ENCODE measurements around the gene TIAM2. TPM values are rescaled to one million over a fixed set of nuclear protein-coding genes. Genes with fewer than 3 reads are reported as not detected.

TIAM2 gene
- polyA plus RNA-seq, 3 donors from 2014 or later: 0.28 to 2.3 TPM; not detected in 1

DNA sequence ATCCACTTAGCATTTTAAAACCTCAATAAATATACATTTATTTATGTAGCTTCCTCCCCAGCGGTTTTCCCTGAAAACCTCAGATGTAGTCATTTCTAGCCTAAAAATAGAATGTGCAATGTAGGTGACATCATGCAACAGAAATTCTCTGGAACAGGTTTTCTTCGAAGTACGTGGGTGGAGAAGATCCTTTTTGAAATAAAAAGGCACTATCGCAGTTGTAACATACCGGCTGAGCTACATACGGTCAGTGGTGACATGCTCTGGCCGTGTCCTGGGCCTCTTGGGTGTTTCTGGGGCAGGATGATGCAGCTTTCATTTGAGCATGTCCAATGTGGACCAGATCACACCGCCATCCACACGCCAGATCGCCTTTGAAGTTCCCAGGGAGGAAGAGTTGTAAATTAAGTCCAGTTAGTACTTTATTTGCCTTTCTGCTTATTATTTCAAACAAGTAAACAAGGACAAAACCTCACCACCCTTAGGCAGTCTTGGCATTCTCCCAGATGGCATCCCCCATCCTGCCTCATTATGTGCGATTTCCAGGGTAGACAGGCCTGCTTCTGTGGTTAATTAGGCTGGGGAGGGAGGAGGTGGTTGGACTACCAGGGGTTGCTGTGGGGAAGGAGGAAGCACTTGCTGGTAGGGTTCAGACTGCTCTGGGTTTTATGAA lies 159.2 kb downstream of the TIAM2 start:
- H3K27ac Mint-ChIP-seq: no peak overlapping the region

DNA sequence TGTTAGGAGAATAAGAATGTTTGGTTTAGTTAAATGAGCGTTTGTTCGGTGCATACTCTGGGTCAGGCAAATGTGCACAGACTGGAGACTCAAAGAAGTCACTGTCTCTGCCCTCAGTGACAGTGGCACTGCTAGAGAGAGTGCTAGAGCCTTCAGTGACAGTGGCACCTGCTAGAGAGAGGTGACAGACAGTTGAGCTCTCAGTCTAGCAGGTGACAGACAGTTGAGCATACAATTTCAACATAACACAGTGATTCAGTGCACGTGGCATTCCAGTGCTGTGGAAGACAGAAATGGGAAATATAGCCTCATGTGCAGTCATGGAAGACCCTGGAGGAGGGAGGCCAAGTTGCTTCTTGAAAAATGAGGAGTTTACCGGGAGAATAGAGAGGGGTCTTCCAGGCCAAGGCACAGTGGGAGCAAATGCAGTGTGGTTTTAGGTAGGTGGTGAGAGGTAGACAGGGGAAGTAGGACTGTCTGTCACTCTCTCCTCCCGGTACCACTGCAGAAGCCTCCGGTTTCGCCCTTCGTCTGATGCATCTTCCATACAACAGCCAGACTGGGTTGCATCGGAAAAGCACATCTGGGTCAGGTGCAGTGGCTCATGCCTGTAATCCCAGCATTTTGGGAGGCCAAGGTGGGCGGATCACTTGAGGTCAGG lies 160.8 kb downstream of the TIAM2 start:
- H3K9me3 Mint-ChIP-seq: no peaks in the 10 kb centered on the region
- DNase-seq: no peak
- H3K4me3 Mint-ChIP-seq: no peak overlapping the region
- no peaks in the 10 kb centered on the region for H3K36me3 Mint-ChIP-seq
- H3K27ac Mint-ChIP-seq: peak overlapping the region in 1 of 6 donors; percentile 2
- H3K4me1 Mint-ChIP-seq: peaks cover 4 to 15% of the 10 kb centered on the region in 2 donors
- H3K27me3 Mint-ChIP-seq (ENCODE audit: low read depth in 3 of 3): peaks cover 0 to 12% (median 2%) of the 10 kb centered on the region in 3 donors

More for the DNA sequence above, 159.2 kb downstream of the TIAM2 start:
- H3K27me3 Mint-ChIP-seq (ENCODE audit: low read depth in 3 of 3): peaks cover 0 to 10% (median 2%) of the 10 kb centered on the region in 3 donors
- DNase-seq: no peak
- H3K9me3 Mint-ChIP-seq: no peaks in the 10 kb centered on the region
- H3K4me1 Mint-ChIP-seq: peaks cover 4 to 15% of the 10 kb centered on the region in 2 donors
- H3K4me3 Mint-ChIP-seq: peak overlapping the region in 1 of 5 donors; percentile 5
- H3K36me3 Mint-ChIP-seq: no peaks in the 10 kb centered on the region

DNA sequence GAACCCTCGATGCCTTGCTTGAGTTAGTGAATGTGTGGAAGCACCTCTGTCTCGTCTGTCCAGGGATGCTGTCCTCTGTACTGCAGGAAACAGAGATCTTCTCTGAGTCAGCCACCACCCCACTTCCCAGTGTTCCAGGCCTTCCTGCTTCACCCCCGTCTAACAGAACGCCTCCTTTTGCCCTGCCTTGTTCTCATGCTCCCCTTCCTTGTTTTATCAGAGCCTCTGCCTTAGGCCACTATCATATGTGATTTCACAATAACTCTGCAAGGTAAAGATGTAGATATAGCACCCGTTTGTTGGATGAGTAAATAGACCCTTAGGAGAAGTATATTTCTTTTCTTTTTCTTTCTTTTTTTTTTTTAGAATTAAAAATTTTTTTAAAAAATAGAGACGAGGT lies 162.0 kb downstream of the TIAM2 start:
- Mint-ChIP-seq H3K36me3 (no peaks in the 10 kb centered on the region), H3K4me1 (peaks cover 4 to 15% of the 10 kb centered on the region in 2 donors), H3K4me3 (no peak overlapping the region), H3K9me3 (no peaks in the 10 kb centered on the region), H3K27ac (no peak overlapping the region), H3K27me3 (ENCODE audit: low read depth in 3 of 3) (peaks cover 0 to 12% (median 4%) of the 10 kb centered on the region in 3 donors)
- no peak for DNase-seq

DNA sequence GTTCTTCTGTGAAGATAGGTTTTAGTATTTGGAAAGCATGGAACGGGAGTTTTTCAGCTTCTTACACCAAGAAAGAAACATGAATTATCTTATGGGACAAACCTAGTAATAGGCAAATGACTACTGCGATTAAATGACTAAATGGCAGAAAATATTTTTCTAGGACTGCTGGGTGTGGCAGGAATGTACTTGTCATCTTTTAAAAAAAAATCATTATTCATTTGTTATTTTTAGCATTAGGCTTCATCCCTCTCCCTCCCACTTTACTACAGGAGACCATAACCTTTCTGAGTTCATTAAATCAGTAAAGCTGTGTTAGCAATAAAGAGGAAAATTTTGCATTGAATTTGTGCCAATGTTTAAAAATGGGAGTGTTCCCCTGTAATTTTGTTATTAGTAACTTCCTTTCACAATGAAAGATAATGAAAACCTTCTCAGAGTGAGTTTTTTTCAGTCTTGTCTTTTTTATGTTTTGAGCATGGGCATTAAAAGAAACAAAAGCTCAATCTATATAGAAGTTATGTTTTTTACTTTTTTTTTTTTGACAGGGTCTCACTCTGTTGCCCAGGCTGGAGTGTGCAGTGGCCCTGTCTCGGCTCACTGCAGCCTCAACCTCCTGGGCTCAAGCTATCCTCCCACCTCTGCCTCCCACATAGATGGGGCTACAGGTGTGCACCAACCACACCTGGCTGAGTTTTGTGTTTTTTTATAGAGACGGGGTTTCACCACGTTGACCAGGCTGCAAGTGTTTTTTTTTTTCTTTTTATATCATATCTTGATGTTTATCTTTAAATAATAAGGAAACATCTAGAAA lies 163.1 kb downstream of the TIAM2 start:
- H3K36me3 Mint-ChIP-seq: no peaks in the 10 kb centered on the region
- H3K4me3 Mint-ChIP-seq: no peak overlapping the region
- no peak for DNase-seq
- no peak overlapping the region for H3K27ac Mint-ChIP-seq
- H3K27me3 Mint-ChIP-seq (ENCODE audit: low read depth in 3 of 3): peaks cover 0 to 12% (median 3%) of the 10 kb centered on the region in 3 donors
- no peaks in the 10 kb centered on the region for H3K9me3 Mint-ChIP-seq
- H3K4me1 Mint-ChIP-seq: peaks cover 2 to 15% of the 10 kb centered on the region in 2 donors

DNA sequence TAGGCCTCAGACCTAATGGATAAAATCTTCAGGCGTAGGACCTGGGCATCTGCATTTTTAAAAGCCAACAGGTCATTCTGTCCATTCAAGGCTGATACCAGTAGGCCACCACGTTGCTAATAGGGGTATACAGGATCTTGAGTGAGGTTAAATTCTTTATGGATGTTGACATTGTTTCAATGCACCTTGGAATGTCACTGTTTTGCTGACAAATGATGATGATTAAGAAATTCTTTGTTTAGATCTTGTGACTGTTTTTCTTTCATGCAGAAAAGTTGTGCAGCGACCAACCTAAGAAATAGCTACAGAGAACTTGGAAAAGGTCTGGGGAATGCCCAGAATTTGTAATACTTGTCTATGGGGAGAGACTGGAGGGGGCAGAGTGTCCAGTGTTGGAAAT lies 167.6 kb downstream of the TIAM2 start:
- Mint-ChIP-seq H3K36me3 (no peaks in the 10 kb centered on the region), H3K4me3 (no peak overlapping the region), H3K27ac (no peak overlapping the region), H3K4me1 (no peaks in the 10 kb centered on the region), H3K27me3 (ENCODE audit: low read depth in 3 of 3) (peaks cover 0 to 4% (median 2%) of the 10 kb centered on the region in 3 donors), H3K9me3 (no peaks in the 10 kb centered on the region)
- DNase-seq: no peak

DNA sequence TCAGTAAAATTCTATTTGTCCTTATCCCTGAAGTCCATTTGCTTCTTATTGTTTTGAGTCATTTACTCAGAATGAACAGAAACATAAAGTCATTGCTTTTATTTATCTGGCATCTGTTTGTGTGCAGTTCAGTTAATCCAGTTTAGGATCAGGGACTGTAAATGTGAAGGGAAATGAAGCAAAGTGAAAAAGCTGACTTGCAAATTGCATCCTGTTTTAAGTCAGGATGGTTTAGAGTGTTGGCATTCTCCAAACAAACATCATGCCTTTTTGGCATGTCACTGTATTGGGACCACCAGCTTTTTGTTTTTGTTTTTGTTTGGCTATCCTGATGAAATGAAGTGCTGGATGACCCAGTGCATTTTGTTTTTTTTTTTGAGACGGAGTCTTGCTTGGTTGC lies 168.5 kb downstream of the TIAM2 start:
- Mint-ChIP-seq H3K4me3 (no peak overlapping the region), H3K4me1 (no peaks in the 10 kb centered on the region), H3K27ac (no peak overlapping the region), H3K36me3 (no peaks in the 10 kb centered on the region), H3K9me3 (no peaks in the 10 kb centered on the region), H3K27me3 (ENCODE audit: low read depth in 3 of 3) (peaks cover 0 to 4% (median 2%) of the 10 kb centered on the region in 3 donors)
- no peak for DNase-seq

DNA sequence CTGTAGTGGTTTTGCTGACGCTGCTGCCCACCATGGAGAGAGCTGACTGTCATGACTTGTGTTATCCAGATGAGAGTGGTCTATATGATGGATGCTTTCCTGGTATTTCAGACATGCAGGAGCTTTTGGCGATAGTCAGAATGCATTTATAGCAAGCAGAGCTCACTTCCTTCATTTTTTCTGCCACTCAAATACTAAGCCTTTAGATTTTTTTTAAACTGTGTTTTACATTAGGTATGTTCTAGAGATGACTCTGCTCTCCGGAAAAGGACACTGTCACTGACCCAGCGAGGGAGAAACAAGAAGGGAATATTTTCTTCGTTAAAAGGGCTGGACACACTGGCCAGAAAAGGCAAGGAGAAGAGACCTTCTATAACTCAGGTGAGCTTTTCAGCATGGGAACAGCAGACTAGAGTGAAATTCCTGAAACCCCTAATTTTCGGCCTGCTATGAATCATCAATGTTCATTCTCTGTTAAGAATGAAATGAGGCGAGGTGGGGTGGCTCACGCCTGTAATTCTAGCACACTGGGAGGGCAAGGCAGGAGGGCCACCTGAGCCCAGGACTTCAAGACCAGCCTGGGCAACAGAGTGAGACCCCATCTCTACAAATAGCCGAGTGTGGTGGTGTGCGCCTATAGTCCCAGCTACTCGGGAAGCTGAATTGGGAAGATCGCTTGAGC lies 170.1 kb downstream of the TIAM2 start:
- Mint-ChIP-seq H3K27me3 (ENCODE audit: low read depth in 3 of 3) (peaks cover 0 to 2% (median 0%) of the 10 kb centered on the region in 3 donors), H3K27ac (no peak overlapping the region), H3K4me3 (no peak overlapping the region), H3K36me3 (no peaks in the 10 kb centered on the region), H3K9me3 (no peaks in the 10 kb centered on the region), H3K4me1 (no peaks in the 10 kb centered on the region)
- DNase-seq: no peak

DNA sequence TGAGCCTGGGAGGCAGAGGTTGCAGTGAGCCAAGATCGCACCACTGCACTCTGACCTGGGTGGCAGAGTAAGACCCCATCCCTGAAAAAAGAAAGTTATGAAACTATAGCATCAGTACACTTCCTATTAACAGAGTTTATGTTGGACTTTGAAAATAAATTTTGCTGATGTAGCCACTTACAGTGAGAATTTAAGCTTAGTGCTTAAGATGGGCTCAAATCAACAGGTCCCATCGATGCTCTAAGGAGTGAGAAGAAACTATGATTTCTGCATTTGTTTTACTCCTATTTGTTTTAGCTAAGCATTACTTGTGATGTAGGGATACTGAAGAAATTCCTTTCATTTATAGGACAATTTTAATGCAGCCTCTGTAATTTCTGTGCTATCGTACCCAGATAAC lies 175.4 kb downstream of the TIAM2 start:
- H3K36me3 Mint-ChIP-seq: no peaks in the 10 kb centered on the region
- peaks cover 1 to 17% of the 10 kb centered on the region in 2 donors for H3K4me1 Mint-ChIP-seq
- peak overlapping the region in 1 of 5 donors; percentile 70 for H3K4me3 Mint-ChIP-seq
- no peaks in the 10 kb centered on the region for H3K9me3 Mint-ChIP-seq
- DNase-seq: no peak
- peak overlapping the region in 1 of 6 donors; percentile 88 for H3K27ac Mint-ChIP-seq
- no peaks in the 10 kb centered on the region for H3K27me3 Mint-ChIP-seq (ENCODE audit: low read depth in 3 of 3)

DNA sequence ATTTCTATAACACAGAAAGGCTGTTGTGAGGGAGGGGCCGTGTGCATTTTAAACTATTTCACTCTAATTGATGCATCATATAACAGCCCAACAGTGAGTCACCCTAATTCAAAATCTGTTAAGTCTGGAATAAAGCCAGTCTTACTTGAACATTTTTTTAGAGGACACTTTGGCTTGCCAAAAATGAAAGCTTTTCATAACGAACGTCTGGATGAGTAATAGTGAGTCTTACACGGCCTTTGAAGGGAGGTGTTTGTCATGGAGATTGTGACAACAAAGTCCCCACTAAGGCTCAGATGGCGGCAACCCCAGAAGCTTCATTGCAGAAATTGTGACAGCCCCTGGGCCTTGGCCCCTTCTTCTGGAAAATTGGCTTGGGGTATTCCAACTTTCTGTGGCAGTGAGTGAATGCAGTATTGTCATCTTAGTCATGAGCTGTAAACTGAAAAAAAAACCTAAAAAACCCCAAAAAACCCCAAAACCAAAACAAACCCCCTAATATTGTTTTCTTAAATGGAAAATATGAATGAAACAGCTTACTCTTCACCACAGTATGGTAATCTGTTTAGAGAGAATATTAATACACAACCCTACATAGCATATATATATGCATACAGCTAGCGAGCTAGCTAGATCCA lies 176.1 kb downstream of the TIAM2 start:
- no peaks in the 10 kb centered on the region for H3K9me3 Mint-ChIP-seq
- H3K4me3 Mint-ChIP-seq: peak overlapping the region in 1 of 5 donors; percentile 70
- peak overlapping the region in 4 of 6 donors; percentile 14 to 88 (median 67) for H3K27ac Mint-ChIP-seq
- H3K36me3 Mint-ChIP-seq: no peaks in the 10 kb centered on the region
- peak; percentile 10 to 62 (median 17) for DNase-seq
- H3K27me3 Mint-ChIP-seq (ENCODE audit: low read depth in 3 of 3): no peaks in the 10 kb centered on the region
- peaks cover 1 to 17% of the 10 kb centered on the region in 2 donors for H3K4me1 Mint-ChIP-seq

DNA sequence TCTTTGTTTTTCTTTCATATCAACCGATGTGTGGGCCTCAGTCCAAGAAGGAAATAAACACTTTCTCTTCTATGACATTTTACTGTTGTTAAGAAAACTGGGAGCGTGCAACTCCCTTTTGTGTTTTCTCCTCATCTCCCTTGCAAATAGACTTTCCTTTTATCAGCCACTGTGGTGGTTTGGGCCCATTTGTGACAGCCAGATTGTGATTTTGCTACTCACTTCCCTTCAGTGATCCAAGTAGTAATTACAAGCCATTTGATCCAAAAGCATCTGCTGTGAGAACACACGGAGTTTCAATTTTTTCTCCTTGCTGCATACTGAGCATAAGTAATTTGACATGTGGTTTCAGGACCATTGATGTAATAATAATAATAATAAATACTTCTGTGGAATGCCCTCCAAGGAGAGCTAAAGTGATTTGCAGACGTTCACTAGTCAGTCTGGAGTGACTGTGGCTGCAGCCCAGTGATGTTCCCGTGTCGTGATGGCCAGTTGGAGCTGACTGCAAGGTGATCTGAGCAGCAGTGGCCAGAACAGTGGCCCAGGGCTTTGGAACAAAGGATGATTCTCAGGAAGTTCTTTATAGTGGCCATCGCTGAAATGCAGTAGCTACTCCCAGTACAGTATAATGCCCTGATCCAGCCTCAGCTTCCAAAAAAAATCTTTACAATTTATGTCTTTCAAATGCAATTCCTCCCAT lies 176.8 kb downstream of the TIAM2 start:
- H3K27me3 Mint-ChIP-seq (ENCODE audit: low read depth in 3 of 3): no peaks in the 10 kb centered on the region
- DNase-seq: no peak
- peak overlapping the region in 3 of 6 donors; percentile 17 to 88 (median 77) for H3K27ac Mint-ChIP-seq
- no peaks in the 10 kb centered on the region for H3K9me3 Mint-ChIP-seq
- H3K4me3 Mint-ChIP-seq: peak overlapping the region in 1 of 5 donors; percentile 70
- no peaks in the 10 kb centered on the region for H3K36me3 Mint-ChIP-seq
- H3K4me1 Mint-ChIP-seq: peaks cover 1 to 17% of the 10 kb centered on the region in 2 donors

DNA sequence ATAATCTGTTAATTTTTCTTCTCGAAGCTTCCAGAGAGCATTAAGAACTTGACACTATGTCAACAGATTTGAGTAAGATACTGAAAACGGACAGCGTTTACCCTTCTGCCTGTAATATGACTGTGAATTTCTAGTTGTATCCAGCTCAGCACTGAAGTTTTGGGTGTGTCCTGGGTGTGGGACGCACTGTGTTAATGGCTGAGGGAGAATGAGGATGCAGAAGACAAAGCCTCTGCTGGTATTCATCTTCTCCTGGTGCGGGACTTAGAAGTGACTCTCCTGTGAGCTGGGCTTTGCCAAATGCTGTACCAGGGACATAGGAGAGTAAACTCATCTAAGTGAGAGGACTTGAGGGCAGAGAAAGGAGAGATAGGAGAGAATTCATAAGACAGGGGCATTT lies 178.4 kb downstream of the TIAM2 start:
- no peak for DNase-seq
- Mint-ChIP-seq H3K9me3 (no peaks in the 10 kb centered on the region), H3K27ac (peak overlapping the region in 2 of 6 donors; percentile 0 to 16), H3K4me1 (peaks cover 1 to 17% of the 10 kb centered on the region in 2 donors), H3K36me3 (no peaks in the 10 kb centered on the region), H3K27me3 (ENCODE audit: low read depth in 3 of 3) (no peaks in the 10 kb centered on the region), H3K4me3 (no peak overlapping the region)

DNA sequence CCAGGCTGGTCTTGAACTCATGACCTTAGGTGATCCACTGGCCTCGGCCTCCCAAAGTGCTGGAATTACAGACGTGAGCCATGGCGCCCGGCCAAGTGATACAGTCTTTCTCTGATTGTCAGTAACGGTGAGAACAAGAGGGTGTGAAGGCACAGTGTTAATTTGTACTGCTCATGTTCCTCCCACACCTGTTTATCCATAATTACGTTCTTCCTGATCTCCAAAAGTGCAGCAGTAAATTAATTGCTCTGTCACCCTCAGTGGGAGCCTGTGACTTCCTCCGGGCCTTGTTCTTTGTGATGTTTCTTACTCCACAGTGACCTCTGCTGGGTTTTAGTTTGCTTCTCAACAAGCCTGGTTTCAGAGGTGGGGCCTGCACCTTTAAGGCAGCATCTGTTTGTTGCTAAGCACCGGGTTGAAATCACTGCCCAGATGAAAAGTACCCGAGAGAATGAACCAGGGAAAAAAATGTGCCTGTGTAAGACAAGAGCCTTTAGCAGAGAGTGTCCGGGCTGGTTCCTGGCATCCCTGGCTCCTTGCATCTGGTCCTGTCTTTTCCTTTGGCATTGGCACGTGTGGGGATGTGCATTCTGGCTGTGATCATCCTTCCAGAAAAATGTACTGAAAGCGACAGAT lies 179.6 kb downstream of the TIAM2 start:
- Mint-ChIP-seq H3K27ac (peak overlapping the region in 2 of 6 donors; percentile 8 to 13), H3K27me3 (ENCODE audit: low read depth in 3 of 3) (no peaks in the 10 kb centered on the region), H3K4me3 (no peak overlapping the region), H3K36me3 (no peaks in the 10 kb centered on the region), H3K4me1 (peaks cover 1 to 17% of the 10 kb centered on the region in 2 donors), H3K9me3 (no peaks in the 10 kb centered on the region)
- DNase-seq: peak; percentile 30 to 63 (median 57)

All from immature natural killer cell (primary cell).